ENCODE measurements around the gene OPTN.

The OPTN gene

DNA sequence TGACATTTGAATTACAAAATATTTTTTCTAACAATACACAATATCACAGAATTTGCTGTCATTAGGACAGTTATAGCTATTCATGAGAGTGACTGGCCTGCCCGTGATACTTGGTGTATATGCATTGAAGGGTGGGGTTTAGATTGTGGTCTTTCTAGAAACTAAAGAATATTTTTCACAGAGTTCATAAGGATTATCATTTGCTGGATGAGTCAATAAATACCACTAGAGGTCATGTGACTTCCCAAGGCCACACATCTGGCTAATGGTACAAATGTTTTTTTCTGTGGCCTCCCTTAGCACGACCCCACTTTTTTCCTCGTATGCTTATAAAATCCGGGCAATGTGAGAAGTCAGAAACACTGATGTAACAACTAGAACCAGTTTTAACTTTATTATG is 5.2 kb downstream of the OPTN start:
- no peak for DNase-seq (ENCODE audit: low spot score)
- POLR2A ChIA-PET (ENCODE audit: low non-redundant PET): no interaction called here
- peak overlapping the region; percentile 49; the same call in 1 of the 2 replicates for H3K27ac ChIP-seq
- CTCF ChIA-PET: no interaction called here
- TF ChIP-seq, protein P1, sequence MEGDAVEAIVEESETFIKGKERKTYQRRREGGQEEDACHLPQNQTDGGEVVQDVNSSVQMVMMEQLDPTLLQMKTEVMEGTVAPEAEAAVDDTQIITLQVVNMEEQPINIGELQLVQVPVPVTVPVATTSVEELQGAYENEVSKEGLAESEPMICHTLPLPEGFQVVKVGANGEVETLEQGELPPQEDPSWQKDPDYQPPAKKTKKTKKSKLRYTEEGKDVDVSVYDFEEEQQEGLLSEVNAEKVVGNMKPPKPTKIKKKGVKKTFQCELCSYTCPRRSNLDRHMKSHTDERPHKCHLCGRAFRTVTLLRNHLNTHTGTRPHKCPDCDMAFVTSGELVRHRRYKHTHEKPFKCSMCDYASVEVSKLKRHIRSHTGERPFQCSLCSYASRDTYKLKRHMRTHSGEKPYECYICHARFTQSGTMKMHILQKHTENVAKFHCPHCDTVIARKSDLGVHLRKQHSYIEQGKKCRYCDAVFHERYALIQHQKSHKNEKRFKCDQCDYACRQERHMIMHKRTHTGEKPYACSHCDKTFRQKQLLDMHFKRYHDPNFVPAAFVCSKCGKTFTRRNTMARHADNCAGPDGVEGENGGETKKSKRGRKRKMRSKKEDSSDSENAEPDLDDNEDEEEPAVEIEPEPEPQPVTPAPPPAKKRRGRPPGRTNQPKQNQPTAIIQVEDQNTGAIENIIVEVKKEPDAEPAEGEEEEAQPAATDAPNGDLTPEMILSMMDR (conservative IDR thresholded peaks at IDR 0.05; ENCODE audit: low read depth): no peak

DNA sequence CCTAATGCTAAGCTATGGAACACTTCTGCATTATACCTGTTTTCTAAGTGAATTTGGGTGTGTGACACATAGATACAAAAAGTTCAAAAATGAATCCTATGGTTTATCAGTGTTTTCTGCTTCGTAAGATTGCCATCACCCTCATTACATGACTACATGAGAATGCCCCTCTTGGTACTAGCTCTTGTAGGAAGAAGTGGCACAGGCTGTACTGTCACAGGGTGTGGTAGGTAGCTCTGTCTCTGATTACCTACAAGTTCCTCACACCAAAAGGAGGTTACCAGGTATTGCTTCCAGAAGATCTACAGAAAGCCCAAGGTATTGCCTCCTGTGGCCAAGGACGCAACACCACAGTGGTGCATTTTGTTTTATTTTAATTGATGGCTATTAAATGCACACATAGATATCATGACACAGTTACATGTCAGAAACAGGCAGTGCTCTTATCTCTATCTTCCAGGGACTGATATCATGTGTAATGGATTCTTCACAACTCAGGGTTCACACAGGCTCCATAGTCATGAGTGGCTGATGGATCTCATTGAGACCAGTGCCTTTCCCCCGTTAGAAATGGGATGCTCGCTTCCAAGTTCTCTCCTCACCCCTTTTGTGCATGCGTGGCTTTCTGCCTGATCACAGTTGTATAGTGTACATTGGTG is 6.6 kb downstream of the OPTN start:
- POLR2A ChIA-PET (ENCODE audit: low non-redundant PET): no interaction called here

DNA sequence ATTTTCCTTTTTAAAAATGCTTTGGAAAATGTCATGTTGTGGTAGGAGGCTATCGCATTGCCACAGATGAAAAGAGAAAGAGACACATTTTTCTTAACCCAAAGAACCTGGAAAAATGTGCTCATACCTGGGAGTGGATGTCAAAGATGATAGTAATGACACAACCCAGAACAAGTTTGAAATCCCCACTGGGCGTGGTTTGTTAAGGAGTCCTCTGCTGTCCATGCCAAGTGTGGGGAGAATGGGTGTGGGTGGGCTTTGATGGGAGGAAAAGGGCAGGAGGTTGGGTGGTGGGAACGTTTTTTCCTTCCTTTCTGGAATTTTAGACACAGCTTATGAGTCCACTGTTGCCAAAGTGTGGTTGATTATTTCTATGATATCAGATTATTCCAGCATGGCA is 10.9 kb downstream of the OPTN start:
- H3K27ac ChIP-seq: no peak overlapping the region
- DNase-seq (ENCODE audit: low spot score): no peak
- POLR2A ChIA-PET (ENCODE audit: low non-redundant PET): no interaction called here
- CTCF ChIA-PET: interaction anchor here (1.5 kb wide), 1 partner anchor 11 kb away, joined by 3 read pairs; the partner anchor contains the start of gene OPTN
- TF ChIP-seq, protein P1 (conservative IDR thresholded peaks at IDR 0.05; ENCODE audit: low read depth): no peak

More for the DNA sequence above, 6.6 kb downstream of the OPTN start:
- no peak for DNase-seq (ENCODE audit: low spot score)
- TF ChIP-seq, protein P1 (conservative IDR thresholded peaks at IDR 0.05; ENCODE audit: low read depth): no peak
- CTCF ChIA-PET: no interaction called here
- H3K27ac ChIP-seq: no peak overlapping the region

DNA sequence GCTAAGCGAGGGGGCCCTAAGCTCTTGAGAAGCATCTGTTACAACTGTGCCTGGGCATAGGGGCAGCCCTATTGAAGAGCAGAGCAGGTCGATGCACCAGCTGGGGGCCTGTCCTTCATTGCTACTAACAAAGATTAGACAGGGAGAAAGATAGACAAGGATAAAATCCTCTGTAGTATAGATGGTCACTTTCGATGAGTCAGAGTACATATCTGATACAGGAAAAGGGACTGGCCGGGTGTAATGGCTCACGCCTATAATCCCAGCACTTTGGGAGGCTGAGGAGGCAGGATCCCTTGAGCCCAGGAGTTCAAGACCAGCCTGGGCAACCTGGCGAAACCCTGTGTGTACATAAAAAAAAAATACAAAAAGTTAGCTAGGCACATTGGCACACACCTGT is 13.6 kb downstream of the OPTN start:
- no peak for DNase-seq (ENCODE audit: low spot score)
- CTCF ChIA-PET: no interaction called here
- POLR2A ChIA-PET (ENCODE audit: low non-redundant PET): no interaction called here
- peak overlapping the region; percentile 7; the same call in 1 of the 2 replicates for H3K27ac ChIP-seq
- TF ChIP-seq, protein P1 (conservative IDR thresholded peaks at IDR 0.05; ENCODE audit: low read depth): no peak

DNA sequence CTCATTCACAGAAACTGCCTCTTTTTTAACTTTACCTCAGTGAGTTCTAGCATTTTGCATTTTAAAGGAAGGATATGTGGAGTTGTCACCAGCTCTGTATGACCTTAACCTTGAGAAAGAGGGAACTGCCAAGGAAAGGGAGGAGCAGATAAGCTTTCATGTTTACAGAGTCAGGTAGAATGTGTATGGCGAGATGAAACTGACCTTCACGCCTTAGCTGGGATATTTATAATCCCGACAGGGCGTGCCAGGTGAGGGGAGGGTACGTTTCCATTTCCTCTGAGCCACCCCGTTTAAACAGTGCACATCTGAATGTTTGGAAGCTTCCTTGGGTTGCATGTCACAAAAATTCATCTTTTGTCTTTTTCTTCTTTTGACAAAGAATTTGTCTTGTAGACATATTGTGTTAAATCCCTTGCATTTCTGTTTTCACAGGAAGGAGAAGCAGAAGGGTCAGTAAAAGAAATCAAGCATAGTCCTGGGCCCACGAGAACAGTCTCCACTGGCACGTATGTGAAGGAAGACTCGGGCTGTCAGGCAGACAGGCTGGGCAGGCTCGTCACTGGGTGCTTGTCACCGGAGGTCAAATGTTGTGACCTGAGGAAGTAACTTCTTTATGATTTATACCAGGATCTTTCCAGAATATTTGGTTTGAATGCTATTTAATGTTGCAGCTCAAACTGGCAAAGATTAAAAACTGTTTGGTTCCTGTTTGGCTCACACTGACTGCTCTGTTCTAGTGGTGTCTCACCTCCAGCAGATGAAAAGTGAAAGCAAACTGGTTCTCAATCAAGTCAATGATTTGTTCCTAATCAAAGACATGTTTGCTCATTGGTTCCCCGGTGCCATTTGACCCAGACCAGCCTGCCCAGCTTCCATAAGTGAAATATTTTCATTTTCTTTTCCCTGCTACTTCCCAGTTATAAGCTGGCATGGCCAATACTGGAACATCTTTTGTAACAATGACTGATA is 16.2 kb downstream of the OPTN start:
- TF ChIP-seq, protein P1 (conservative IDR thresholded peaks at IDR 0.05; ENCODE audit: low read depth): no peak
- H3K27ac ChIP-seq: no peak overlapping the region
- DNase-seq (ENCODE audit: low spot score): no peak
- CTCF ChIA-PET: interaction anchor here (1.7 kb wide), 1 partner anchor 16 kb away, joined by 6 read pairs; the partner anchor contains the start of gene OPTN
- POLR2A ChIA-PET (ENCODE audit: low non-redundant PET): no interaction called here
